GM19043 (cell line): ENCODE measurements around the gene NKTR.
"Not testable (repeated sequence)": the region's sequence is repeated elsewhere in the genome, so short reads cannot be mapped to it uniquely, and the experiment has no call there.

Experiments
- ATAC-seq: cut with Tn5 transposase; IDR thresholded peaks from one replicate; pipeline ENCODE4 v1.9.1; 2021; ENCODE audit warnings: low read depth; ENCODE audit not compliant: unreplicated experiment

NKTR gene

GRCh38 chr3:42600111-42600957 lies at the start of gene NKTR:
Gene NKTR (plus strand): TSS chr3:42600686. CDS start chr3:42601007, 321 bp downstream.
- peak; percentile 89 for ATAC-seq

GRCh38 chr3:42552830-42553229 lies 47.7 kb upstream of the NKTR start:
- ATAC-seq: no peak

- peak; percentile 92 for ATAC-seq
These were observed 44.3 kb upstream of the NKTR start for GRCh38 chr3:42556089-42556632.

GRCh38 chr3:42556817-42557216 lies 43.7 kb upstream of the NKTR start:
- not testable (repeated sequence) for ATAC-seq

- ATAC-seq: no peak
These were observed 42.6 kb upstream of the NKTR start for GRCh38 chr3:42557854-42558253.

- no peak for ATAC-seq
These were observed 38.2 kb upstream of the NKTR start for GRCh38 chr3:42562047-42562907.

- ATAC-seq: no peak
These were observed 30.8 kb upstream of the NKTR start for GRCh38 chr3:42569593-42570142.

GRCh38 chr3:42572278-42572677 lies 28.2 kb upstream of the NKTR start:
- no peak for ATAC-seq

GRCh38 chr3:42575137-42575741 lies 25.2 kb upstream of the NKTR start:
- no peak for ATAC-seq

- no peak for ATAC-seq
These were observed 22.4 kb upstream of the NKTR start for GRCh38 chr3:42578054-42578453.

- ATAC-seq: not testable (repeated sequence)
These were observed 21.1 kb upstream of the NKTR start for GRCh38 chr3:42579346-42579745.

GRCh38 chr3:42581400-42581708 lies 19.1 kb upstream of the NKTR start:
- ATAC-seq: no peak

GRCh38 chr3:42581709-42582473 lies 18.6 kb upstream of the NKTR start, which contains the start of gene SEC22C:
Gene SEC22C (minus strand): TSS chr3:42581967. CDS start chr3:42569046, 12,921 bp downstream.
- peak; percentile 85 for ATAC-seq

GRCh38 chr3:42582474-42583070 lies 17.9 kb upstream of the NKTR start:
- no peak for ATAC-seq

GRCh38 chr3:42588625-42589024 lies 11.9 kb upstream of the NKTR start:
- ATAC-seq: no peak

GRCh38 chr3:42589382-42590109 lies 10.9 kb upstream of the NKTR start:
- no peak for ATAC-seq

- ATAC-seq: no peak
These were observed 9.3 kb upstream of the NKTR start for GRCh38 chr3:42590989-42591756.

GRCh38 chr3:42591811-42592210 lies 8.7 kb upstream of the NKTR start:
- no peak for ATAC-seq
